Caki2 (cell line): ENCODE data around the gene RABEP1. TPM values are rescaled to one million over a fixed set of nuclear protein-coding genes. Genes with fewer than 3 reads are reported as not detected.

ENCODE experiments used
- DNase-seq: peaks from one replicate; pipeline ENCODE4 v3.0.0-alpha.2; 2015; ENCODE audit warnings: low read depth
- in situ Hi-C: cut with HindIII; loops from 2 replicates; pipeline ENCODE4 v1.10.0; 2016; ENCODE audit warnings: low sequenced_read_pairs, low pct_unique_long_range_greater_than_20kb, mixed read lengths
- total RNA-seq: library from RNA; depleted of rRNA; stranded (reverse); fragments of >200 nt; shearing (Covaris generic); gene quantifications from 2 replicates; pipeline ENCODE4 v1.2.3, GENCODE V29; 2014; ENCODE audit warnings: low replicate concordance

Gene RABEP1
- total RNA-seq, 1 experiment from 2014 or later: 15.8 TPM

DNA sequence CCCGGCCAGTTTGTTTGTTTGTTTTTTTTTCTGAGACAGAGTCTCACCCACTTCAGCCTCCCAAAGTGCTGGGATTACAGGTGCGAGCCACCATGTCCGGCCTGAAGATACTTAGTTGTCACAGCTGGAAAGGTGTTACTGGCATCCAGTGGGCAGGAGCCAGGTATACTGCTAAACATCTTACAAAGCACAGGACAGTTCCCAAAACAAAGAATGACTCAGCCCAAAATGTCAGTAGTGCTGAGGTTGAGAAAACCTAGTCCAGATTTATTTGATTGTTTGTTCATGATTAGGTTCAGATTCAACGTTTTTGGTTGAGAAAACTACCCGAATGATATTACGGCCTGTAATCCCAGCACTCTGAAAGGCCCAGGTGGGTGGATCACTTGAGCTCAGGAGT, 18.6 kb upstream of the RABEP1 start:
- DNase-seq: no peak
- in situ Hi-C loops: no loop called here

DNA sequence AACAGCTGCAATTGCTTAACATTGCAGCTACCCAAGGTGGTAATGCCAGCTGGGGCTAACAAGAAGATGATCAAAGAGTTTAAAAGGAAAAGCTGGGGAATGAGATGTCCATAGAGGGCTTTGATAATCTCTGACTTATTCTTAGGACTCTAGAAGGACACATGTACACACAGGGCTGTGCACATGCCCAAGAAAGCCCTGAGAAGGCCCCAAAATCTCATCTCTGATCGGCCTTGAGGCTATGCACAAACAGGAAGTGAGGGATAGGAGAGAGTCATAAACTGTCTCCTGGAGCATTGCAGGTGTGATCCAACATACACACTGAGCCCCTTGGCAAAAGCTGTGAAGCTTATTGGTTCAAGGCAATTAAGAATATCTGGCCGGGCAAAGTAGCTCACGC, 17.2 kb upstream of the RABEP1 start:
- in situ Hi-C loops: no loop called here

DNA sequence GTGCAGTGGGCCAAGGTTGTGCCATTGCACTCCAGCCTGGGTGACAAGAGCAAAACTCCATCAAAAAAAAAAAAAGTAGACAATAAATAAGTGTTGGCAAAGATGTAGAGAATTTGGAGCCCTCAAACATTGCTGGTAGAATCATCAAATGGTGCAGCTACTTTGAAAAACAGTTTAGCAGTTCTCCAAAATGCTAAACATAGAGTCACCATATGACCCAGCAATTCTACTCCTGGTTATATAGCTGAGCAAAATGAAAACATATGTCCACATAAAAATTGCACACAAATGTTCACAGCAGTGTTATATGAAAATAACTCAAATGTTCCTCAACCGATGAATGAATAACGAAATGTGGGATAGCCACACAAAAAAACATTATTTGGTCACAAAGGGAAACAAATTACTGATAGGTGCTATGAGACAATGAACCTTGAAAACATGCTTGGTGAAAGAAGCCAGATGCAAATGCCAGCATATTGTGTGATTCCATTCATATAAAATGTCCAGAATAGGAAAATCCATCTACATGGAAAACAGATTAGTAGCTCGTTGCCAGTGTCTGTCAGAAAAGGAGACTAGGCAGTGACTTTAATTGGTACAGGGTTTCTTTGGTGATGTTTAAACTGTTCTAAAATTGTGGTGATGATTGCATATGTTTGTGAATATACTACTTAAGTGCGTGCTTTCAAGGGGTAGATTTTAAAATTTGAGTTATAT, 12.7 kb upstream of the RABEP1 start:
- in situ Hi-C loops: no loop called here
- no peak for DNase-seq

More for the DNA sequence above, 17.2 kb upstream of the RABEP1 start:
- no peak for DNase-seq

DNA sequence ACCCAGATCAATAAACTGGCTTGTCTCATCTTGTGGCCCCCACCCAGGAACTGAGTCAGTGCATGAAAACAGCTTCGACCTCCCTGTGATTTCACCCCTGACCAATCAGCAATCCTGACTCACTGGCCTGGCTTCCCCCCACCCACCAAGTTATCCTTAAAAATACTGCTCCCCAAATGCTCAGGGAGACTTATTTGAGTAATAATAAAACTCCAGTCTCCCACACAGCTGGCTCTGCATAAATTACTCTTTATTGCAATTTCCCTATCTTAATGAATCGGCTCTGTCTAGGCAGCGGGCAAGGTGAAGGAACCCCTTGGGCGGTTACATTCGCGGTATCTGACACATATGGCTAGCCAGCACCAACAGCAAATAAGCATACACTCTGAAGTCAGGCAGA, 9.8 kb upstream of the RABEP1 start:
- in situ Hi-C loops: no loop called here
- no peak for DNase-seq

DNA sequence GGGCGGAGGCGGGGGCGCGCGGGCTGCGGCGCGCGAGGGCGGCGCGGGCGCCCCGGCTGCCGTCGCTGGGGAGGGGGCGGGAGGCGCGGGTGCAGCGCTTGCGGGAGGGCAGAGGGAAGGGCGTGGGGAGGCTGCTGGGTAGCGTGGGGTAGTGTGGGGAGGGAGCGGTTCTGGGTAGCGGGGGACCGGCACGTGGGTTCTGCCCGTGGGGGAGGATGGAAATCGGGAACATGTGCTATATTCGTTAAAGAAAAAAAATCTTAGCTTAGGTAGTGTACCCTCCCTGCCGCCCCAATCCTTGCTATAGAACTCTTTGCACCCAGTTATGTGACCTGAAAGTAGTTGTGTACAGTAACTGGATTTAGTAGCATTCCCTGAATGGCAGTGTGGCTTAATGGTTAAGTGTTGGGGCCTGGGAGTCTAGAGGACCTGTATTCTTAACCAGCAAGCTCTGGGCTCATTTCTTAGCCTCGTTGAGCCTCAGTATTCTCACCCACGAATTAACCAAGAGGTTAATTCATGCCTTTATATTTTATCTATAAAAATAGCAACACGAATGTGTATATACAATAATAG, 646 bp downstream of the RABEP1 start:
- in situ Hi-C loops: no loop called here
- DNase-seq: no peak

DNA sequence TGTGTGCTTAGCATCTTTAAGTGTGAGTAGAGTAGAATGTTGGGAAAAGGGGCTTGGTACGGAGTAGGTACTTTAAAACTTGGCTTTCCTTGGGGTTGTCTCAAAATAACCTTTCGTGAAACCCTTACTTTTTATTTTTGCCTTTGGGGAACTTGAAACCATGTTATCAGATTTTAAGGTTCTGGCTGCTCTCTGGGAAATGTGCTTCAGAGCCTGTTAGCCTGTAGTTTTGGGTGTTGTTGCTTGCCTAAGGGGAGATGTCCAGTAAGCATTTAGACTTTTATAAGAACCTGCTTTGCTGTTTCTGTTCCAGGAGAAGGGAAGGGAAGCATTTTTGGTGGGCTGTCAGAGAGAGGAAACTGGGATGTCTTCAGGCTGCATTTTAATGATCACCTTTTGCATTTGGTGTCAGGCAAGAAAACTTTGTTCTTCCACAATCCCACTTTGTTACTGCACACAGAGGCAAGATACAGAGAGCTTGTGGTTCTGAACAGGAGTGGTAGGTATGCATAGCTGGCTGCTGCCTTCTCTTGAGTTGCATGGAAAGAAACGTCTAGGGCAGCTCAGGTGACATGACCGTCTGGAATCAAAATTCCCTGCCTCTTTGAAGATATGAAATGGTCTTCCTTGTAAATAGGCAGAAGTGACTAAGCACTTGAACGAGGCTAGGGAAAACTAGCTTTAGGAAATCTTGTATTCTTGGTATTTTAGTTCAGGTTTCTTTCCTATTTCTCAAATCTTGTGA, 1.7 kb downstream of the RABEP1 start:
- no peak for DNase-seq
- in situ Hi-C loops: no loop called here

DNA sequence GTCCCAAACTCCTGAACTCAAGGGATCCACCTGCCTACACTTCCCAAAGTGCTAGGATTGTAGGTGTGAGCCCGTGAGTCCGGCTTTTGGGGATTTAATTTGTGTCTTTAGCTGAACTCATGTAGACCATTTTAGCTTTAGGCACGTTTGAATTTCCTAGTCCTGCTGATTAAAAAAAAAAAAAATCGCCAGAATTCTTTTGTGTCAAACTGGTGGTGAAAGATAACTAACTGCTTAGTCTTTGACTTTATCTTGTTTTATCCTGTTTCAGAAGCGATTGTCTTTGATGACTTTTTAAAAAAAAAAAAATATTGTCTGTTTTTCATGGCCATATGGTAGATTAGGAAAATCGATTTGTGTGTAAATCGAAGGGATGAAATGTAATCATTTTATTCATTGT, 2.6 kb downstream of the RABEP1 start:
- in situ Hi-C loops: no loop called here
- no peak for DNase-seq

DNA sequence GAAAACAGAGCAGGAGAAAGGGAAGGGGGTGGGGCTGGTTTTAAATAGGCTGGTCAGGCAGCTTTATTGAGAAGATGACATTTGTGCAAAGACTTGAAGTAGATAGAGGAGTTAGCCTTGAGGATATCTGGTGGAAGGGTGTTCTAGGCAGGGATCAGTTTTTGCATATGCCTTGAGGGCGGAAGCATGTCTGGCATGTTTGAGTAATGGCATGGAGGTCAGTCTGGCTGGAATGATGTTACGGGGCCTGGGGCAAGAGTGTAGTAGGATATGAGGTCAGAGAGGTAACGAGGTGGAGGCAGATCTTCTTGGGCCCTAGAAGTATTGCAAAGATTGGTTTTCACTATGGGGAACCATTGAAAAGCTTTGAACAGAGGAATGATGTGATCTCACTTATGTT, 4.8 kb downstream of the RABEP1 start:
- DNase-seq: no peak
- in situ Hi-C loops: no loop called here

DNA sequence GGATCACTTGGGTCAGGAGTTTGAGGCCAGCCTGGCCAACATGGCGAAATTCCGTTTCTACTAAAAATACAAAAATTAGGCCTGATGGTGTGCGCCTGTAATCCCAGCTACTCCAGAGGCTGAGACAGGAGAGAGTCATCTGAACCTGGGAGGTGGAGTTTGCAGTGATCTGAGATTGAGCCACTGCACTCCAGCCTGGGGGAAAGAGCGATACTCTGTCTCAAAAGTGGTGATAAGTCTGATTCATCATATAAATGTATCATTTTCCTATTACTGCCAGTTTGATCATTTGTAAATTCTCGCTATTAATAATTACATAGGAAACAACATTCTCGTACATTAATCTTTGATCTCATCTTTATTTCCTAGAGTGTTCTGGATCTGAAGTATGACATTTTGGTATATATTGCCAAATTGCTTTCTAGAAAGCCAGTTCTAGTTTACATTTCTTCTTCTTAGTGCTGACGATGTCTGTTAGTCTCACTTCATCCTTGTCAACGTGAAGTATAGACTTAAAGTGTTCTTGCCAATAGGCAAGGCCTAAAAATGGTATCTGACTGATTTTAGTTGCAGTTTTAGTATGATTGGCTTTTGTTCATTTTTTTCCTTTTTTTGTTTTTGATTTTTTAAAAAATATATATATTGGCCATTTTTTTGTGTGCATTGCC, 9.7 kb downstream of the RABEP1 start:
- in situ Hi-C loops: no loop called here
- DNase-seq: no peak

DNA sequence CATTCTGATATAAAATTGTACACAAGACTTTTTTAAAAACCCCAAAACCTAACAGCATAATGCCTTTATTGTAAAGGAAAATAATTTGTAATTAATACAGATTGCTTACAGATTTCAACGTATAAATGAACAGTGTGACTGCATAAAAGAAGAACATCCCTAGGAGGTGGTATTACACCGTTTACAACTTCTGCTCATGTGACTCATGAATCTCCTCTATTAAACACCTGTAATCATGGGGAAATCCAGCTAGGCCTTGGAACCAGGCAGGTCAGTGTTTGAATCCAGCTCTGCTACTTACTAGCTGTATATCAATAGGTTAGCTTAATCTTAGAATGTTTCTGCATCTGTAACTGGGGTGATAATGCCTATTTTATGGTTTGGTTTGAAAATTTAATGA, 15.2 kb downstream of the RABEP1 start:
- in situ Hi-C loops: no loop called here
- no peak for DNase-seq

DNA sequence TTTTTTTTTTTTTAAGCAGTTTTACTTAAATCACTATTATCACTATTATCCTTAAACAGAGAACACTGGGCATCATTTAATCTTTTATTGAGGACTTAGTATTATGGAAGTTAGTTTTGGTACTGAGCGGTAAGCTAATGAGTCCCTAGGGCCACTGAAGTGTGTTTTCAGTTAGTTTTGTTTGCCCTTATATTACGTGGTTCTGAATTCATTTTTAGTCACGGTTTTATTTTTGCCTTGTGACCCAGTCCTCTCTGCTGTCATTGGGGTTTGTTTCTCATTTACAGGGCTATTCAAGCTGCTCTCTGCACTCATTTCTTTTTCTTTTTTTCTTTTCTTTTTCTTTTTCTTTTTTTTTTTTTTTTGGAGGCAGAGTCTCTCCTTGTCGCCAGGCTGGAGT, 17.3 kb downstream of the RABEP1 start:
- in situ Hi-C loops: no loop called here
- no peak for DNase-seq

DNA sequence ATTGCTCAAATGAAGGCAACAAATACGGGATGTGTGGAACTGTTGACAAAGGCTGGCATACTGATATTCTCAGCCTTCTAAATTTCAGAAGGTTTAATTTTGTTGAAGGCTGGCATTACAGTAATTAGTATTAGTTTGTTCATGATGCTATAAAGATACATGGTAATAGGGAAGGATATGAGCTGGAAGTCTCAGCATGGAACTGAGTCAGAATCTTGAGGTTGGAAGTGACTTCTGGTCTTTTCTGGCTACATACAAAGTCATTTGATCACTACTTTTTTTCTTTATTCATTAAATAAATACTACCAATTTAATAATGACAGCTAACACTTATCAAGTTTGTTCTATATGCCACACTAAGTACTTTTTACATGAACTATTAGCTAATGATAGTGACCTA, 22.6 kb downstream of the RABEP1 start:
- in situ Hi-C loops: no loop called here

DNA sequence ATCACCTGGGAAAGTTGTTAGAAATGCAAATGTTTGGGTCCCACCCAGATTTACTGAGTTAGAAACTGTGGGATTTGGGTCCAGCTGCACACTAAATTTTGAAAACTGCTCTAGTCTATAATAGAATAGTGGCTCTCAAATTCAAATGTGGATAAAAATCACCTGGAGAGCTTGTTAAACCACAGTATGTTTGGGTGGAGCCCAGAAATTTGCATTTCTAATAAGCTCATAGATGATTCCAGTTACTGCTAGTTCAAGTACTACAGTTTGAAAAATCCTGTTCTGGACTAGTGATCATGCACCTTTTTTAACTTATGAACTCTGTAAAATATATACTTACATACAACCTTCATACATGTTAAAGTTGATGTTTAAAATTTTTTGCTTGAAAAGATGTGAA, 27.8 kb downstream of the RABEP1 start:
- in situ Hi-C loops: no loop called here
- DNase-seq: no peak

More for the DNA sequence above, 22.6 kb downstream of the RABEP1 start:
- no peak for DNase-seq

DNA sequence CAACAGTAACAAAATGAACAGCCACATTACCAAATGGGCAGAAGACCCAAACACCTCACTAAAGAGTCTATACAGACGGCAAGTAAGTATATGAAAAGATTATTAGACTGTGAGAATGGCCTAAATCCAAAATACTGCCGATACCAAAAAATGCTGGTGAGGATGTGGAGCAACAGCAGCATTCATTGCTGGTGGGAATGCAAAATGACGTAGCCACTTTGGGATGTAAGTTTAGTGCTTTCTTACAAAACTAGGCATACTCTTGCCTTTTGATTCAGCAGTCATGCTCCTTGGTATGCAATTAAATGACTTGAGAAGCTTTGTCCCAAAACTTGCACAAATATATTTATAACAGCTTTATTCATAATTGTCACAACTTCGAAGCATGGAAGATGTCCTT, 43.8 kb downstream of the RABEP1 start:
- DNase-seq: no peak
- in situ Hi-C loops: no loop called here

DNA sequence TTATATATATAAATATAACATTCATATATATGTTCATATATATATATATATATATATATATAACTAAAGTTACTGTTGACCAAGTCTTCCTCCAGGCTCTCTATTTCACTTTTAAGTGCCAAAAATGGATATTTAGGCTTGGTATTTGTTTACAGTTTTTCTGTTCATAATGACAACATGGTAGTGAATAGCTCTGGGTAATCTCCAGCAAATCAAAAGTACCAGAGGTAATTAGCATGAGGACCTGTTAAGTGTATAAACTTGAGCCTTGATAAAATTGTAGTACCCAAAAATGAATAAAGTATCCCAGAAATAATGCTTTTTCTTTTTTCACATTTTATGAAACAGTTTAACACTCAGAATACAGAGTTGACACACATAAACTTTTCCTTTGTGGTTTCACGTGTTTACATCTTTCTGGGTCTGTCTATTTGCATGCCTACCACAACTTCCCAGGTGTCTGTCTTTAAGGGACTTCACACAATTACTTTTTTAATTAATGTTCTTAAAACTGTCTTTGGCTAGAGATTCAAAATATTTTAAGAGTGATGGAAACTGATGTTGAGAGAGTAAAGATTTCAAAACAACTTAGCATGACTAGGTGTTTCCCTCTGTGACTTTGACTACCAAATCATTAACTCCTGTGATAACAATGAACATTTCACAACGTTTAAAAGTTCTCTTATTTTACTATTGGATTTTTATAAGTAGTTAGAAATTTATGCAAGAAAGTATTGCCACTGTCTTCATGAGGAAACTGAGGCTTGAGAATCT, 47.9 kb downstream of the RABEP1 start:
- in situ Hi-C loops: no loop called here
- DNase-seq: no peak

DNA sequence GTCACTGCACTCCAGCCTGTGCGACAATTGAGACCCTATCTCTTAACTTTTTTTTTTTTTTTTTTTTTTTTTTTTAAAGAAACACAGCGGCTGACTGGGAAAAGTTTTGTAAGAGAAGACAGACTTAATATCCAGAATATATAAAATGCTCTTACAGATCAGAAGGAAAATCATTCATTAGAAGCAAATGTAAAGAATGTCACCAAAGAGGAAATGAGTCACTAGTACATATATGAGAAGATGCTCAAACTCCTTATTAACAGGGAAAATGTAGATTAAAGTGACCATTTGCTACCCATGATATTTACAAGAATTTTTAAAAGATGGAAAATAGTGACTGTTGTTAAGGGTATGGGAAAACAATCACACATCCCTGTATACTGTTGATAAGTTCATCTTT, 48.9 kb downstream of the RABEP1 start:
- in situ Hi-C loops: no loop called here
- DNase-seq: no peak

DNA sequence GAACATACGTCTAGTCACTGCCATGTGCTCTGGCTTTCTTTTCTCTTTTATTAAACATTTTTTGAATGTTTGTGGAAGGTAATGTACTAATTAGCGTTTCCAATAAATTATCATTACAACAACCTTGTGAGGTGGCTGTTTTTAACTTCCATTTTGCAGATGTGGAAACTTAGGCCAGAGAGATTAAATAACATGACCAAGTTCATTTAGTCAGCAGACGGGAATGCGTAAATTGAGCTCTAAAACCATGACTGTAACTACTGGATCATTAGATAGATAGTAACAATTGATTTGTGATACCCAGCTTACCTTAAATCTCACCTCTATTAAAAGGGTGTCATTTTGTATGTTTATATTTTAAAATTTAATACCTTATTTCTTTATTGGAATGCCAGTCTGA, 49.4 kb downstream of the RABEP1 start:
- in situ Hi-C loops: no loop called here
- no peak for DNase-seq

DNA sequence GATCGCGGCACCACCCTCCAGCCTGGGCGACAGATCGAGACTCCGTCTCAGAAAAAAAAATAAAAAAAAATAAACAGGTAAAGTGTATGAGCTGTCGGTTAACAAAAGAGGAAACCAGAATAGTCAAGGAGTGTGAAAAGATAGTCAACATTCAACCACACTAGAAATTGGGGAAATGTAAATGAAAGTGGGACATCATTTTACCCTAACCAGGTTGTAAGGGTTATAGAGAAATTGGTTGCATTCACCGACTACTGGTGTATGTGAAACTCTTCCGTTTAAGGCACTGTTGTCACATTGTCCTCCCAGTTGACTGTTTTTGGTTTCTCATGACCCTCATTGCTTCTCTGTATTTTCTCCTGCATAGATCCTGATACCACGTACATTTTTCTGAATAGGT, 62.8 kb downstream of the RABEP1 start:
- DNase-seq: no peak
- in situ Hi-C loops: no loop called here
